COR-L47 (cell line): ENCODE results near the gene DLGAP4.
A peak's percentile ranks its signal among the peaks of the same experiment; 100 is the strongest.

Experiments used
- DNase-seq: peaks from one replicate; lab custom pipeline; 2025; lab: John Stamatoyannopoulos, UW

DLGAP4 gene

DNA sequence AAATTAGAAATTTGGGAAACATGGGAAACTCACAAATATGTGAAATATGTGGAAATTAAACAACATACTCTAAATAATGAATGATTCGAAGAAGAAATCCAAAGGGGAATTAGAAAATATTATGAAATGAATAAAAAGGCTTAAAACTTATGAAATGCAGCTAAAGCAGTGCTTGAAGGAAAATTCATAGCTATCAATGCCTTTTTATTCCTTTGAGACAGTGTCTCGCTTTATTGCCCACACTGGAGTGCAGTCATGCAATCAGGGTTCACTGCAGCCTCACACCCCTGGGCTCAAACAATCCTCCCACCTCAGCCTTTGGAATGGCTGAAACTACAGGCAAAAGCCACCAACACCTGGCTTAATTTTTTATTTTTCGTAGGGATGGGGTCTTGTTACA is 259.4 kb downstream of the DLGAP4 start:
- no peak for DNase-seq

DNA sequence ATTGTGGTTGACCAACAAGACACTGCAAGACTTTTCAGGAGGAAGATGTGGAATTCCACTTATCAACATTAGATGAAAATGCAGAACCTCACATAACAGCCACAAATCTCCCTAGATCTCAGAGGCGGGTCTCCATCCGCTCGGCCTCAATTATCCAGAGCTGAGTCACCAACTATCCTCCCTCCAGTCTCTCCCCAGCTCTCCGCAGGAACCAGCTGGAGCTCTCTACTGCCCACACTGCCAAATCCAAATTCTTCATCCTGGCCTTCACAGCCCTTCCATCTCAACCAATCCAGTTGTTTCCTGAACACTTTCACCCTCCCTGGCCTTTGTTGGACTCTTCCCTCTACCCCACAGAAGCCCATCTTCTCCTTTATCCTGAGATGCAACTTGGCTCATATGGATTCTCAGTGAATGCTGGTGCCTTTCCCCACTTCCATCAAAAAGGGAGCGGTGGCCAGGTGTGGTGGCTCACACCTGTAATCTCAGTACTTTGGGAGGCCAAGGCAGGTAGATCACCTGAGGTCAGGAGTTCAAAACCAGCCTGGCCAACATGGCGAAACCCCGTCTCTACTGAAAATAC is 263.8 kb downstream of the DLGAP4 start:
- DNase-seq: no peak

DNA sequence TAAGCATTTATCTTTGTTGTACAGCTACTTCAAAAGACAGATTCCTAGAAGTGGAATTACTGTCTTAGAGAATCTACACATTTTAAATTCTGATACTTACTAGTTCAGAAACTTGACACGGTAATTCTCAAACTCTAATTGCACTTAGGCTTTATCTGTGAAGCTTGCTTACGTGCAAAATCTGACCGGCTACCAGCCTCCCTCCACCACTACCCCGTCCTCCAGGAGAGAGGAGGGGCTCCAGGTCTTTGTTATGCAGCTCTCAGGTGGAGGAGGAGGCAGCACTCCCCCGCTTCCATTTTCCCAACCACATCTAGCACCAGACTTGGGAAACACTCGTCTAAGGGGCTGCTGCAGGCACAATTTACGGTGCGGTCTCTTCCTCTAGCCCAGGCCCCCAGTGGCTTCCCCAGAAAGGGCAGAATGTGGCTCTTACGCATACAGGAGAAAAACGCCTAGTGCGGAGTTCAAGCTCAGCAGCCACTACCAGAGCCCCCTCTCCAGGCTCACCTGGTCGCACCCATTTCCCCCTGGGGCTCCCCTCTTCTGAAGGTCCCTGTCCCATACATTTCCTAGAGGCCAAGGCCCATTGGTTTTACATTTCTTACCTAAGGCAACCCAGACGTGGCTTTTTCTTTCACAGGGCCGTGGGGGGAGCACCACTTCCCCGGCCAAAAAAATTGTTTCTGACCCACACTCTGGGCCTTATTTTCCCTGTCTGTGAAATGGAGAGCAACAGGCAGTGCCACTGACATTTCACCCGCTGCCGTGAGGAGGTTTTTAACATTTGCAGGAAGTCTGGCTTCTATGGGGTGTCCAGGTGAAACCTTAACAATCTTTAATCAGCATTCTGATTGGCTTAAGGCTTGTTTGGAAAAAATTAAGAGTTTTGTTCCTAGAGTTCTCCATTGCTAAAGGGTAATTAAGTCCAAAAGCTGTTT is 265.7 kb downstream of the DLGAP4 start:
- DNase-seq: no peak

DNA sequence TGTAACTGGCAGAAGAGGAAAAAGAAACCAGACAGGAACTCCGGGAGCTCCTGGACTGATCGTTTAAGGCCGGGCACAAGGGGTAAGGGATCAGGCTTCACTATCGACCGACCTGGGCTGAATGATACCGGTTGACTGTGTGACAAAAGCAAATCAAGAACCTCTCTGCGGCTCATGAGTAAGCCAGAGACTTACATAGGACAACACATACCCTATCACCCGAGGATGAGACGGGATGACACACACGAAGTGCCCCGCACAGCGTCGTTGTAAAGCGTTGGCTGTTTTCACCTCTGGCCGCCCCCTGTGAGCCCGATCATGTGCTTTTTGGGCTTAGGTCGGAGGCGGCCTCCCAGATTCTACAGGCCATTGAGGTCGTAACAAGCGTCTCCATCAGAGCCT is 266.6 kb downstream of the DLGAP4 start:
- DNase-seq: no peak

DNA sequence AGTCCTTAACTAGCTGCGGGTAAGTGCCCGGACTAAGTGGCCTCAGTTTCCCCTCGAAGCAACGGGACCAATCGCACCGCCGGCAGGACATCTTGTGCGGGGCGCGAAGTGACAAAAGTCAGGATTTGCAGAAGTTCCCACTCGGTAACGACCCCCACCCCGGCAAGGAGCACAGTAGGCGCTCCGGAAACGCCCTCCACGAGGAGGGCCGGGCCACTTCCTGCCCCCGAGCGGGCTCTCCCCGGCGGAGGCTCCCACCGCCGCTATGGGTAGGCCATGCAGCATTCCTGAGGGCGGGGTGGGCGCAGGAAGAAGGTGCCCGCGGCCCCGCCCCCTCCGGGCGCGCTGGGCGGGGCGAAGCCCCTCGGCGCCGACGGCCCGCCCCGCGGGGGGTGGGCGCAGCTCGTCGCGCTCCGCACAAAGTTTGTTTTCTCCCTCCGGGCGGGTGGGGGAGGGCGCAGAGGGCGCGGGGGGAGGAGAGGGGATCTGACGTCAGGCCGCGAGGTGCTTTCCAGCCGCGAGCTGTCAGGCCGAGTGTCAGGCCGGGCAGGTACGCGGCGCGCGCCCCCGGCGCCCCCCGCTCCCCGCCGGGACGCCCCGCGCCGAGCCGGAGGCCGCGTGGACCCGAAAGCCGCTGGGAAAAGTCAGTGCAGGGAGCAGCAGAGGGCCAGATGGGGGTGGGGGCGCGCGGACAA is 267.1 kb downstream of the DLGAP4 start, which contains the start of gene TGIF2:
Gene TGIF2 (plus strand): TSS at position 495 of the 695 bp plus-strand sequence. CDS start 5,178 bp downstream, outside the sequence.
- peak; percentile 32 for DNase-seq

DNA sequence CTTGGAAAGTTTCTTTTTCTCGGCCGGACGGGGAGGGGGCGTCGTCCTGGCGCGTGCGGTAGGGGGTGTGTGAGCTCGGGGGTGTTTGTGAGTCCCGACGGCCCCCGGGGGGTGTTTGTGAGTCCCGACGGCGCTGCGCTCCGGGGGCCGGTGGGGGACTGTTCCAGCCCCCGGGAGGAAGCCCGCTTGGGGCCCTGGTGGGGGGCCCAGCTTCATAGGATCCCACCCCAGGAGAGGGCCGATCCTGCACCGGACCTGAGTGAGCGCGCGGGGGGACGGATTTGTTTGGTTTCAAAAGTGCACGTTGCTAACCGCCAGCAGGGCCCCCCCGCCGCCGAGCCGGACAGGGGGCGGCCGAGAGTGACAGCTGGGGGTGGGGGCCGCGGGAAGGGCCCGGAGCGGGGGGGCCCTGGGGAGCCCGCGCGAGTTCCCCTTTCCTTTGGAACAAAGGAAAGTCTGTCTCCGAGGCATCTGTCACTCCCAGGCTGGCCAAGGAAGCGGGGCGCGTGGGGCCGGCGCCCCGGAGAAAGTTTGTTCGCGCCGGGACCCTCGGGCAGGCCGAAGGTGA is 267.7 kb downstream of the DLGAP4 start:
- DNase-seq: no peak

DNA sequence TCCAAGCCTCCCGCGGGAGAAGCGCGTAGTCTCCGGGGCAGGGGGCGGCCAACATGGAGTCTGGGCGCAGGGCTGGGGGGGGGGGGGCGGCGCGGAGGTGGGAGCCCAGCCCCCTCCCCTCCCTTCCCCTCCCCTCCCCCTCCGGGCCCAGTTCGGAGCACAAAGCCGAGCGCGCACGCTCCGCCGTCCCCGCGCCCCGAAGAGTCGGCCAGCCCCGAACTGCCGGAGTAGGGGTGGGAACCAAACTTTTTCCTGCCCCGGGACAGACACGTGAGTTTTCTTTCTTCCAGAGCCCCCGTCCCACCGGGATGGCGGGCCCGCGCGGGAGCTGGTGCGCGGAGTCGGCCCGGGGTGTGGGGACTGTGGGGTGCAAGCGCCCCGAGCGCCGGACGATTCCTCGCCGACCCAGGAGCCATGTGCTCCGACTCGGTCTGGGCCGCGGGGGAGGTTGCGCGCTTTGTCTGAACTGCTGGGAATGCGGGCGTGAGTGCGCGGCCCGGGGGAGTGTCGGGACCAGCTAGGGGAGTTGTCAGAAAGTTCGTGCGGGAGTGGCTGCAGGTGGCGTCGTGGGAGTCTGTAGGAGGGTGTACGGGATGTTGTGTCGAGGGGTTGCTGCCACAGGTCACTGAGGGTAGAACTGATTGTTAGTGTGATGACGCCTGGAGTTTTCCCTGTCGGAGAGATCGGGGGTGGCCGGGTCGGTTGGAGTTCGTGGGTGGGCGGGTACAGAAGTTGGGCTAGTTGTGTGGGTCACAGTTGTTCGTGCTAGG is 268.4 kb downstream of the DLGAP4 start:
- no peak for DNase-seq

DNA sequence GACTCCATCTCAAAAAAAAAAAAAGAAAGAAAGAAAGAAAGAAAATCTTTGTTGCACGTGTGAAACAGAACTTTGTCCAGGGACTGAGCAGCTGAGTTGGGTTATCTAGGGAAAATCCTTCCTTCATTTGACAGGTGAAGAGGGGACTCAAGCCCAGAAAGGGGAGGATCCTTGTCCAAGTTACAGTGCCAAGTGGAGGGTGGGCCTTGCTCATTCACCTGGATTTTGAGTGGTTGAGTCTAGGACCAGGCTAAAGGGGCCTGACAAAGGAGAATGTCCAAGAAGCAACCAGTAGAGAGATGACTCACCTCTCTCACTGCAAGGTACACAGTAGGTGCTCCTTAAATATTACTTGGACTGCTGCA is 269.9 kb downstream of the DLGAP4 start:
- DNase-seq: no peak
